PC-9 (cell line): ENCODE results near the gene EPN1.

Source experiments
- EZH2 ChIP-seq: fragments of 200-600 bp; sonication (generic); IDR thresholded peaks from 2 replicates; pipeline ENCODE4 v1.8.0; 2017; ENCODE audit warnings: antibody characterized with exemption, low read depth
- TF ChIP-seq, protein P1 (sequence below): fragments of 200-600 bp; sonication (generic); conservative IDR thresholded peaks from 2 replicates; pipeline ENCODE4 v1.6.1; 2017; ENCODE audit warnings: mixed run types, antibody characterized with exemption, mild to moderate bottlenecking, moderate library complexity

- TF ChIP-seq, protein P1, sequence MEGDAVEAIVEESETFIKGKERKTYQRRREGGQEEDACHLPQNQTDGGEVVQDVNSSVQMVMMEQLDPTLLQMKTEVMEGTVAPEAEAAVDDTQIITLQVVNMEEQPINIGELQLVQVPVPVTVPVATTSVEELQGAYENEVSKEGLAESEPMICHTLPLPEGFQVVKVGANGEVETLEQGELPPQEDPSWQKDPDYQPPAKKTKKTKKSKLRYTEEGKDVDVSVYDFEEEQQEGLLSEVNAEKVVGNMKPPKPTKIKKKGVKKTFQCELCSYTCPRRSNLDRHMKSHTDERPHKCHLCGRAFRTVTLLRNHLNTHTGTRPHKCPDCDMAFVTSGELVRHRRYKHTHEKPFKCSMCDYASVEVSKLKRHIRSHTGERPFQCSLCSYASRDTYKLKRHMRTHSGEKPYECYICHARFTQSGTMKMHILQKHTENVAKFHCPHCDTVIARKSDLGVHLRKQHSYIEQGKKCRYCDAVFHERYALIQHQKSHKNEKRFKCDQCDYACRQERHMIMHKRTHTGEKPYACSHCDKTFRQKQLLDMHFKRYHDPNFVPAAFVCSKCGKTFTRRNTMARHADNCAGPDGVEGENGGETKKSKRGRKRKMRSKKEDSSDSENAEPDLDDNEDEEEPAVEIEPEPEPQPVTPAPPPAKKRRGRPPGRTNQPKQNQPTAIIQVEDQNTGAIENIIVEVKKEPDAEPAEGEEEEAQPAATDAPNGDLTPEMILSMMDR: 0 out of 2 replicates have a peak, but pooled peaks have one; percentile 3
- no peak for TF ChIP-seq EZH2
These were observed 20.6 kb upstream of the EPN1 start for GRCh38 chr19:55654323-55654867.
